SW480 (cell line): ENCODE results near the gene SLC13A2.
"Not testable (repeated sequence)": the region's sequence is repeated elsewhere in the genome, so short reads cannot be mapped to it uniquely, and the experiment has no call there.

Experiments used
- DNase-seq: peaks from one replicate; pipeline ENCODE4 v3.0.0-alpha.2; 2016; ENCODE audit warnings: low spot score

SLC13A2 gene, protein sequence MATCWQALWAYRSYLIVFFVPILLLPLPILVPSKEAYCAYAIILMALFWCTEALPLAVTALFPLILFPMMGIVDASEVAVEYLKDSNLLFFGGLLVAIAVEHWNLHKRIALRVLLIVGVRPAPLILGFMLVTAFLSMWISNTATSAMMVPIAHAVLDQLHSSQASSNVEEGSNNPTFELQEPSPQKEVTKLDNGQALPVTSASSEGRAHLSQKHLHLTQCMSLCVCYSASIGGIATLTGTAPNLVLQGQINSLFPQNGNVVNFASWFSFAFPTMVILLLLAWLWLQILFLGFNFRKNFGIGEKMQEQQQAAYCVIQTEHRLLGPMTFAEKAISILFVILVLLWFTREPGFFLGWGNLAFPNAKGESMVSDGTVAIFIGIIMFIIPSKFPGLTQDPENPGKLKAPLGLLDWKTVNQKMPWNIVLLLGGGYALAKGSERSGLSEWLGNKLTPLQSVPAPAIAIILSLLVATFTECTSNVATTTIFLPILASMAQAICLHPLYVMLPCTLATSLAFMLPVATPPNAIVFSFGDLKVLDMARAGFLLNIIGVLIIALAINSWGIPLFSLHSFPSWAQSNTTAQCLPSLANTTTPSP

DNA sequence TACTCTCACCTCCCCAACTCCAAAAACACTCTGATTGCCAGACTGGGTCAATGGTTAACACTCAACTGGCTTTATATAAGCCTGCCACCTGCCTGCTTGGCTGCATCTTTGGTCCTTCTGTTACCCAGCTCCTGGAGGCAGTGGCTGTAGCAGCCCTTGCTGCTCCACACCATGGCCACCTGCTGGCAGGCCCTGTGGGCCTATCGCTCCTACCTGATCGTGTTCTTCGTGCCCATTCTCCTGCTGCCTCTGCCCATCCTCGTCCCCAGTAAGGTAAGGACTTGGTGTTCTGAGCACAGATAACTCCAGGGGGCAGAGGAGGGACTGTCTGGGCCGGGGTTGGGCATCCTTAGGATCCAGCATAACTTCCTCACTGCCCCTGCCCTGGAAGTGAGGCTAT lies at the start of gene SLC13A2:
Gene SLC13A2 (plus strand): TSS at position 103 of the 400 bp plus-strand sequence. CDS start 69 bp downstream, at position 172.
- DNase-seq, result no peak

DNA sequence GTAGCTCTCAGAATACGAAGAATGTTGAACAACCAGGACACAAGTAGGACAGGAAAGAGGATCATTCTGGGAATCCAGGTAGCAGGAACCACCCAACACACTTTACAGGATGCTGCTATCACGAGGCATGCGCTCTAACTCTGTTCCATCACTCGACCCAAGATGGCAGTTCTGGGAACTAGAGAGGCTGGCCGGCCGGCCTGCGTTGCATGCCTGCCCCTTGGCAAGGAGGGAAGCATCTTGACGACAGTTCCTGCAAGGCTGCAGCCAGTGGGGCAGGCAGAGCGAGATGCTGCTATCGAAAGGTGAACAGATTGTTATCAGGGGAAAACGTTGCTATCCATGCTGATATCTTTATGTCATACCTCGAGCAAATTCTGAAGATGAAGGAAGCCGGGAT lies 48.2 kb upstream of the SLC13A2 start:
- DNase-seq, result no peak

DNA sequence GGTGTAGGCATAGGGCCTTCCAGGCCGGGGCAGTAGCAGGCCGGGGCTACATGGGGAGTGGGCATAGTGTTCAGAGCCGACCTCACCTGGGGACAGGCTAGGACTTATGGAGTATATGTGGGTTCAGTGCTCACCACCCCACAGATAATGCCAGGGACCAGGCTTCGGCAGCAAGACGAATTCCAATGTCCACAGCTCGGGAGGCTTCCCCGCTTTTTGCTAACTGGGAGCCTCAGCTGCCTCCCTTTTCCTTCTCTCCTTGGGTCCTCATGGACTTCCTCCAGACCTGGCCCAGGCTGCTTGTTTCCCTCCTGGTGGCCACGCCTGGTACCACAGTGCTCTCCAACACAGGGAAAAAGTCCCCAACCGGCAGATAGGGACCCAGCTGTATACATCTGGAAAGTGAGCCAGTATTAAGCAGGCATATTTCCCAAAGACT lies 47.3 kb upstream of the SLC13A2 start:
- DNase-seq, result no peak

DNA sequence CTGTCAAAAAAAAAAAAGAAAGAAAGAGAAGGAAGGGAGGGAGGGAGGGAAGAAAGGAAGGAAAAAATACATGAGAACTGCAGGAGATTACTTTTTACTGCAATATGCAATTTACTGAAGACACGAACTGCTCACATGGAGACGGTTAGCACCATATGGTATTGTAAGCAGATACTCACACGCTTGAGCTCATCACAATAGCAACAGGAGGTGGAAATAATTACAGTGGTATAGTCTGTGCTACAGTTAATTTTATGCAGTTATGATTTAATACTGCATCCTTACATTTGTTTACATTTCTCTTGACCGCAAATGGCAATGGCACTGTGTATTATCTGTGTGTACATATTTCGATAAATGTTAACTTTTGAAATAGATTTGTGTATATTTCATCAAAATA lies 46.1 kb upstream of the SLC13A2 start:
- no peak for DNase-seq

DNA sequence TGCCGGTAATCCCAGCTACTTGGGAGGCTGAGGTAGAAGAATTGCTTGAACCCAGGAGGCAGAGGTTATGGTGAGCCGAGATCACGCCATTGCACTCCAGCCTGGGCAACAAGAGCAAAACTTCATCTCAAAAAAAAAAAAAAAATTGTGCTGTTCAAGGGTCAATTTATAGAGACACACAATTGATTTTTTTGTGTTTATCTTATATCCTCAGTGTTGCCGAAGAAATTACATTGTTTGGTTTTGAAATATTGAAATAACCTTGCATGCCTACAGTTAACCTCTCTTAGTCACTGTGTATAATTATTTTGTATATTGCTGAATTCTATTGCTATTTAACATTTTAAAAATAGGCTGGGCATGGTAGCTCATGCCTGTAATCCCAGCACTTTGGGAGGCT lies 45.5 kb upstream of the SLC13A2 start:
- DNase-seq, result not testable (repeated sequence)

DNA sequence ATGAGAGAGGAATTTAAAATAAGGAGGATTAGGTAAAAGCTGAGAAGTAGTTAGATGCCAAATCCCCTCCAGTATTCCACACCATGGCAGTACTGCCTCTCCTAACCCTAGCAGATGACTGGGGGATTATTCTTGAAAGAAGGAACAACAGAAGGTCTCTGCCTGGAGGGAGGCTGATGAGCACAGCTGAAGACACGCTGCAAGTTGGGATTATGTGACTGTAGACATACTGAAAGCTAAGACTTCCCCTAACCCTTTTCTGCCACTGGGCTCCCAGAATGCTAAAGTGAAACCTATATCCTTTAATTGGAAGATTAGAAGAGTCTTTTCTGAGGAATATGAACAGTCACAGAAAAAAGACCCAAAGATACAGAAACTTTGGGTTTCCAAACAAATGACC lies 39.7 kb upstream of the SLC13A2 start:
- DNase-seq, result no peak

DNA sequence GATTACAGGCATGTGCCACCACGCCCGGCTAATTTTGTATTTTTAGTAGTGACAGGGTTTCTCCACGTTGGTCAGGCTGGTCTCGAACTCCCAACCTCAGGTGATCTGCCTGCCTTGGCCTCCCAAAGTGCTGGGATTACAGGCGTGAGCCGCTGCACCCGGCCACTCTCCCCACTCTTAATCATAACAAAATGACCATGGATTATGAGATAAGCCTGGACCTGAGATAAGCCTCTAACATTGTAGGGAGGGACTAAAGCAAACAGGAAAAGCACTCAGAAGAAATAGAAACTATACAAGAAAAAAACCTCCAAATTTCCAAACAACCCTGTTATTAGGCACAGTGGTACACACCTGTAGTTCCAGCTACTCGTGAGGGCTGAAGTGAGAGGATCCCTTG lies 39.1 kb upstream of the SLC13A2 start:
- DNase-seq, result not testable (repeated sequence)

DNA sequence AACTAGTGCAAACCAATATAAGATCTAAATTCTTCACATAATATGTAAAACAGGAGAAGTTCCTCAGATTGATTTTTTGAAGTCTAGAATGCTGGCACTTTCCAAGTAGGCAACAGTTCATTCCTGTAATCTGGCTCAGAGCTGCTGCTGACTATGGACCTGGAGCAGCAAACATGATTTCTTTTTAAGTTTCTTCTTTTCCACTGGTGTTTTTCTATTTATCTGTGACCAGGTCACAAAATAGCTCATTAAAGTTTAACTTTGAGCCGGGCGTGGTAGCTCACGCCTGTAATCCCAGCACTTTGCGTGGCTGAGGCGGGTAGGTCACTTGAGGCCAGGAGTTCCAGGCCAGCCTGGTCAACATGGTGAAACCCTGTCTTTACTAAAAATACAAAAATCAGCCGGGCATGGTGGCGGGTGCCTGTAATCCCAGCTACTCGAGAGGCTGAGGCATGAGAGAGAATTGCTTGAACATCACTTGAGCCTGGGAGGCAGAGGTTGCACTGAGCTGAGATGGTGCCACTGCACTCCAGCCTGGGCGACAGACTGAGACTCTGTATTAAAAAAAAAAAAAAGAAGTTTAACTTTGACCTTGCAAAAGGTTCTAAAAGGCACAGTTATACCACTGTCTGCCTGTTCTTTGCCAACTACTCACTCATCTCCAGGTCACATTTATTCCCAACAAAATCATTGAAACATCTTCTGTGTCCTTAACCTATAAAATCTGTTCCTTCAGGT lies 29.4 kb upstream of the SLC13A2 start:
- DNase-seq, result no peak

DNA sequence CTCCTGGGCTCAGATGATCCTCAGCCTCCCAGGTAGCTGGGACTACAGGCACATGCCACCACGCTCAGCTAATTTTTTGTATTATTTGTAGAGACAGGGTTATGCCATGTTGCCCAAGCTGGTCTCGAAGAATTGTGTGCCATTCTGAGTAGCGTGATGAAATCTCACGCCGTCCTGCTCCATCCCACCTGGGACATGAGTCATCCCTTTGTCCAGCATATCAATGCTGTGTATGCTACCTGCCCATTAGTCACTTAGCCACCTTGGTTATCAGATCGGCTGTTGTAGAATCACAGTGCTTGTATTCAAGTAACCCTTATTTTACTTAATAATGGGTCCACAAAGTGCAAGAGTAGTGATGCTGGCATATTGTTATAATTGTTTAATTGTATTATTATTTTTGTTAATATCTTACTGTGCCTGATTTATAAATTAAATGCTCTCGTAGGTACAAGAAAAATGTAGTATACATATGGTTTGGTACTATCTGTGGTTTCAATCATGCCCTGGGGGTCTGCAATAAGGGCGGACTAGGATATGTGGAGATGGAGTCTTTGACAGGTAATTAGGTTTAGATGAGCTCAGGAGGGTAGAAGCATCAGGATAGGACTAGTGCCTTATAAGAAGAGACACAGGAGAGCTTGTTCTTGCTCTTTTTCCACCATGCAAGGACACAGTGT lies 26.6 kb upstream of the SLC13A2 start:
- peak; percentile 77 for DNase-seq

DNA sequence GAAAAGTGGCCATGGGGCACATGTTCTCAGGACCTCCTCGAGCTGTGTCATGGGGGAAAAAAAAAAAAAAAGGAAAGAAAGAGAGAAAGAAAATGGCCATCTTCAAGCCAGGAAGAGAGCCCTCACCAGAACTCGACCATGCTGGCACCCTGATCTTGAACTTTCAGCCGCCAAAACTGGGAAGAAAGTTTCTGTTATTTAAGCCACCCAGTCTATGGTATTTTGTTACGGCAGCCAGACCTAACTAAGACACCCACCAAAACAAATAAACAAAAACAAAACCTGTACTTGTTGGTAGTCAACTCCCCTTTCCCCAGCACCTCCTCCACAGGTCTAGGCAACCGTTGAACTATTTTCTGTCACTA lies 26.1 kb upstream of the SLC13A2 start:
- DNase-seq, result no peak

DNA sequence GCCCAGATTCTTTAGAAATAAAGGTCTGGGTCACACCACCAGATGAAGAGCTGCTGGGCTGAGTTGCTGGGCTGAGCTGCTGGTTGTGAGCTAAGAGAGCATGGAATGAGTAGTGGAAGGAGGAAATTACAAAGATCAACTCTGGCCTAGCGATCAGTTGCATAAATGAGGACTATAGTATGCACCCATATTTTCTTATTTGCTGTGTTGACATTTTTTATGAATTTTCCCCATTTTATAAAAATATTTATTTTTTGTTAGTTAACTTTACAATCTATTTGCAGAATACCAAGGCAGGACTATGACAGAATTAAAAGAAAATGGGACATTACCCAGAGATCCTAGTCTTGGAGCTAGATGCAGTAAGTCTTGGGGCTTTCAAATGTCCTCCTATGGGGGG lies 23.6 kb upstream of the SLC13A2 start:
- DNase-seq, result no peak

DNA sequence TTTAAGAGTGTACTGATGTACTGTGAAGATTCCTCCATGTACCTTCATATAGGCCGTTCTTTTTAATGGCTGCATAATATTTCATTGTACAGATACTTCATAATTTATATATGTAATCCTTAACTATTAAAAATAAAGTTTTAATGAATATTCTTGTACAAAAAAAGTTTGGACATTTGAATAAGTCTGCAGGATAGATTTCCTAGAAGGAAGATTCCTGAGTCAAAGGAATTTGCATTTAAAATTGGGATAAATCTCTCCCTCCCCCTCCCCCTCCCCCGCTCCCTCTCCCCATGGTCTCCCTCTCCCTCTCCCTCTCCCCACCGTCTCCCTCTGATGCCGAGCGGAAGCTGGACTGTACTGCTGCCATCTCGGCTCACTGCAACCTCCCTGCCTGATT lies 15.6 kb upstream of the SLC13A2 start:
- no peak for DNase-seq

DNA sequence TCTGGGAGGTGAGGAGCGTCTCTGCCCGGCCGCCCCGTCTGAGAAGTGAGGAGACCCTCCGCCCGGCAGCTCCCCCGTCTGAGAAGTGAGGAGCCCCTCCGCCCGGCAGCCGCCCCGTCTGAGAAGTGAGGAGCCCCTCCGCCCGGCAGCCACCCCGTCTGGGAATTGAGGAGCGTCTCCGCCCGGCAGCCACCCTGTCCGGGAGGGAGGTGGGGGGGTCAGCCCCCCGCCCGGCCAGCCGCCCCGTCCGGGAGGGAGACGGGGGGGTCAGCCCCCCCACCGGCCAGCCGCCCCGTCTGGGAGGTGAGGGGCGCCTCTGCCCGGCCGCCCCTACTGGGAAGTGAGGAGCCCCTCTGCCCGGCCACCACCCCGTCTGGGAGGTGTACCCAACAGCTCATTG lies 14.6 kb upstream of the SLC13A2 start:
- not testable (repeated sequence) for DNase-seq

DNA sequence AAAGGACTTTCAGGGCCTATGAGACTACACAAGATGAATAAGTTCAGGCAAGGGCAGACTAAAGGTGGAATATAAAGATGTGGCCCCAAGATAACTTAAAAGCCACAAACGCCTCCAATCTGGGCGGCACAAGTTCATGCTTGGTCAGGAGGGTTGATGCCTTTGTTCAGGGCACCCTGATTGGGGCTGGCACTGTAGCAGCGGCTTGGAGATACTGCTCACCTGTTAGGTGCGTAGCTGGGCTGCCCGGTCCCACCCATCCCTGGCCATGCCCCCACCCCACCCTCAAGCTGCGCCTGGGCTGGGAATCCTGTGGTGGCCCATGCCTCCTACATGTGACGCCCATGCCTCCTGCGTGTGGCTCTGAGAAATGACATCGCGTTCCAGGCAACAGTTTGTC lies 12.5 kb upstream of the SLC13A2 start:
- DNase-seq, result no peak

DNA sequence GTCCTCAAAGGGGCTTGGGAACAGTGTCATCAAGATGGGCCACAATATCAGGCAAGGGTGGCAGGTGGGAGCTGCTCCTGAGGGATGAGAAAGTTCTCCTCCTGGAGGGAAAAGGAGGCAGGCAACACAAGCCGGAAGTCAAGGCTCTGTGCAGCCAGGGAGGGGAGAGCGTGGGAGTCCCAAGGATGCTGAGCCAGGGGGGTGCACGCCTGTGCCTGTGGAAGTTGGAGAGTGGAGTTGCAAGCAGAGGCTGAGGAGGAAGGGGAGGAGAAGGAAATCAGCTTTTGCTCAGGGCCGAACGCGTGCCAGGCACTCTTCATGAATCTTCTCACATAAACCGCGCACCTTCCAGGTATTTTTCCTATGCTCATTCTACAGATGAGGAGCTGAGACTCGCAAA lies 7.4 kb upstream of the SLC13A2 start:
- DNase-seq, result no peak

DNA sequence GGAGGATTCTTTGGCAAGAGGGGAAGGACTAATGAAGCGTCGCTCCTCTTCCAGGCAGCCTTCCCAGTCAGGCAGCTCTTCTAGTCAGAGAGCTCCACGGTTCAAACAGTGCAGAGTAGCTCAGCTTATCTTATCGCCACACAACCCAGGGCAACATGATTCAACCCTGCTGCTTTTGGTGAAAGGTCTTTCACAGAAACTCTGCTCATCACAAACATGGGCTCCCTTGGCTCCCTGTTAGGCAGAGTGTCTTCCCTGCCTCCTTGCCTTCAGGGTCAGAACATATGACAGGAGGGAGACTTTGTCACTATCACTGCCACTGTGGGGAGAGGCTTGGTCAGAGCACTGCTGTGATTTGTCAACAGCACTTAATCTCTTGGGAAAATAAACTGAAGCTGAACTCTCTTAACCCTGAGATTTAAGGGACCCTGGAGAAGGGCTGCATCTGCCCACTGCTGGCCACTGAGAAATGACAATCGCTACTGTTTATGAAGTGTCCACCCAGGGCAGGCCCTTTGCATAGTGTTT lies 6.9 kb upstream of the SLC13A2 start:
- no peak for DNase-seq

DNA sequence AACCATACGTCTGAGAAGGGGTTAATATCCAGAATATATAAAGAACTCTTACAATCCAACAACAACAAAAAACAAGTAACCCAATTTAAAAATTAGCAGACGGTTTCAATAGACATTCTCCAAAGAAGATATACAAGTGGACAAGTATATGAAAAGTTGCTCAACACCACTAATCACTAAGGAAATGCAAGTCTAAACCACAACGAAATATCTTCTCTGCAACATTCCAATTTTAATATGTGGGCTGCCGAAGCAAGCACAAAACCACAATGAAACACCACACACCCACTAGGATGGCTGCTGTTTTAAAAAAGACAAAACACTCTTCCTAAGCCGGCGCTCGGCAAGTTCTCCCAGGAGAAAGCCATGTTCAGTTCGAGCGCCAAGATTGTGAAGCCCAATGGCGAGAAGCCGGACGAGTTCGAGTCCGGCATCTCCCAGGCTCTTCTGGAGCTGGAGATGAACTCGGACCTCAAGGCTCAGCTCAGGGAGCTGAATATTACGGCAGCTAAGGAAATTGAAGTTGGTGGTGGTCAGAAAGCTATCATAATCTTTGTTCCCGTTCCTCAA lies 5.9 kb upstream of the SLC13A2 start:
- no peak for DNase-seq

DNA sequence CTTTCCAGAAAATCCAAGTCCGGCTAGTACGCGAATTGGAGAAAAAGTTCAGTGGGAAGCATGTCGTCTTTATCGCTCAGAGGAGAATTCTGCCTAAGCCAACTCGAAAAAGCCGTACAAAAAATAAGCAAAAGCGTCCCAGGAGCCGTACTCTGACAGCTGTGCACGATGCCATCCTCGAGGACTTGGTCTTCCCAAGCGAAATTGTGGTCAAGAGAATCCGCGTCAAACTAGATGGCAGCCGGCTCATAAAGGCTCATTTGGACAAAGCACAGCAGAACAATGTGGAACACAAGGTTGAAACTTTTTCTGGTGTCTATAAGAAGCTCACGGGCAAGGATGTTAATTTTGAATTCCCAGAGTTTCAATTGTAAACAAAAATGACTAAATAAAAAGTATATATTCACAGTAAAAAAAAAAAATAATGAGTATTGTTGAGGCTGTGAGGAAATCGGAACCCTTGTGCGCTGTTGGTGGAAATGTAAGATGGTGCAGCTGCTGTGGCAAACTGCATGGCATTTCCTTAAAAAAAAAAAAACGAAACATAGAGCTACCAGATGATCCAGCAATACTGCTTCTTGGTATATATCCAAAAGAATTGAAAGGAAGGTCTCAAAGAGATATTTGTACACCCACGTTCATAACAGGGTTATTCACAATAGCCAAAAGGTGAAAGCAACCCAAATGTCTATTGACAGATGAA lies 5.3 kb upstream of the SLC13A2 start:
- DNase-seq, result not testable (repeated sequence)

DNA sequence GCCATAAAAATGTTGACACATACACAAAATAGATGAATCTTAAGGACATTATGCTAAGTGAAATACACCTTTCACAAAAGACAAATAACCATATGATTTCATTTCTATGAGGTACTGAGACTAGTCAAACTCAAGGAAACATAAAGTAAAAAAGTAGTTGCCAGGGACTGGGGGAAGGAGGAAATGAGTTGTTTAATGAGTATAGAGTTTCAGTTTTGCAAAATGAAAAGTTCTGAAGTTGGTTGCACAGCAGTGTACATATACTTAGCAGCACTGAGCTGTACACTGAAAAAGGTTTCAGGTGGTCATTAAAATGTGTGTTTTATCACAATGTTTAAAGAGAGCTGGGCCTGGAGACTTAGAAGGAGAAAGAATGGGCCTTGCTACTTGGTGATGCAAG lies 4.7 kb upstream of the SLC13A2 start:
- DNase-seq, result no peak

DNA sequence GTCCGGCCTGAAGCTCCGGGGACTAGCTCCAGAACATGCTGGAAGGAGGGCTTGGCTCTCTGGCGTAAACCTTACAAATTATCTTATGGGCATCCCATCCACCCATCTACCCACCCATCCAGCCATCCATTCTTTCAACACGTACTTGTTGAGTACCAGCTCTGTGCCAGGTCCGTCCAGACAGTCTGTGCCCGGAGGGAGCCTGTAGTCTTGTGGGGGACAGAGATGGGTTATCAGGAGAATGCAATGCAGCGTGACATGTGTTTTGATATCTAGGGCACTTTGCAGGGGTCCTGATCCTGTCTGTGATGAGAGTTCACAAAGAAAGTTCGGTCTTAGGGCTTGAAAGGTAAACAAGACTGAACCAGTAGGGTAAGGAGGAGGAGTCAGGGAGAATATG lies 4.1 kb upstream of the SLC13A2 start:
- no peak for DNase-seq

DNA sequence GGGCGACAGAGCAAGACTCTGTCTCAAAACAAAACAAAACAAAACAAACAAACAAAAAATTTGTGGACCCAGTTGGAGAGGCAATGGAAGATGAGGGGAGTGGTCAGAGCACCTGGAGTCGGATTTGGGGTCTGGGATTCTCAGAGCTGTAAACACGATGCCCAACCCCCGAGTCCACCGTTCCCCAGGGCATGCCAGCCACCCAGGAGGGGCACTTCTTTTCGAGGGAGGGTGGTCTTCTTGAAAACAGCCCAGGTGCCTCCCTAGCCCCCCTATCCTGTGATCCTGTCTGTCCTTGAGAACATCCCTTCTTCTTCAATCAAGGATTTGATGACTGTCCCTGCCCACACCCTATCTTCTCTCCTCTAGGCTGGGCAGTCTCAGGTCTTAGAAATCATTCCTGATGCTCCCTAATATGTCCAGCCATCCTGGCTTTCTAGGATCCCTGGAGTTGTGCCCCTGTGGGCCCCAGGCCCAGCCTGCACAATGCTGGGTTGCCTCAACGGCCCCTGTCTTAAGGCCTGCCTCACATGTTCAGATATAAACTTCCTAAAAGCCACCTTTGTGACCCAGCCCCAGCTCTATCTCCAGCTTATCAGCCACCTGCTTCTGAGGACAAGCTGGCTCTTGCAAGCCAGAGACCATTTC lies 3.1 kb upstream of the SLC13A2 start:
- no peak for DNase-seq
